HG02938 (cell line): ENCODE measurements around the gene PDCD6IP.

ENCODE experiments used
- ATAC-seq: cut with Tn5 transposase; IDR thresholded peaks from one replicate; pipeline ENCODE4 v1.9.1; 2021; ENCODE audit warnings: mild to moderate bottlenecking, moderate library complexity; ENCODE audit not compliant: unreplicated experiment

PDCD6IP gene

GRCh38 chr3:33918126-33918756, 119.8 kb downstream of the PDCD6IP start:
- ATAC-seq = no peak
